HepG2 (cell line): ENCODE measurements around the gene MC1R. TPM values are rescaled to one million over a fixed set of nuclear protein-coding genes. Genes with fewer than 3 reads are reported as not detected.

Experiments
- ATF6 ChIP-seq: sonication (generic); formaldehyde crosslinking; conservative IDR thresholded peaks from 2 replicates; pipeline ENCODE4 v1.4.0; 2020; ENCODE audit warnings: missing genetic modification reagents
- ATF7 ChIP-seq, 2 experiments: fragments of 450-650 bp in 1 of 2; sonication (generic) in 1 of 2; formaldehyde crosslinking in 1 of 2; IDR thresholded peaks; 2 replicates each; pipeline versions ENCODE4 v1.4.0 to v1.6.1; 2016 to 2020; ENCODE audit warnings: antibody characterized with exemption in 1 of 2, mild to moderate bottlenecking in 1 of 2, missing genetic modification reagents in 1 of 2
- DR1 ChIP-seq: sonication (generic); formaldehyde crosslinking; IDR thresholded peaks from 2 replicates; pipeline ENCODE4 v1.8.0; 2021; ENCODE audit warnings: mild to moderate bottlenecking, missing genetic modification reagents, inconsistent platforms
- FOSL1 ChIP-seq: sonication (generic); formaldehyde crosslinking; IDR thresholded peaks from 2 replicates; pipeline ENCODE4 v1.9.0; 2021; ENCODE audit warnings: missing genetic modification reagents, borderline replicate concordance
- KDM2A ChIP-seq: sonication (generic); formaldehyde crosslinking; IDR thresholded peaks from 2 replicates; pipeline ENCODE4 v1.4.0; 2020; ENCODE audit warnings: low read depth, missing genetic modification reagents, borderline replicate concordance
- MEIS2 ChIP-seq: sonication (generic); formaldehyde crosslinking; IDR thresholded peaks from 2 replicates; pipeline ENCODE4 v1.9.0; 2021; ENCODE audit warnings: mild to moderate bottlenecking, missing genetic modification reagents
- NKX3-1 ChIP-seq: sonication (generic); formaldehyde crosslinking; IDR thresholded peaks from 2 replicates; pipeline ENCODE4 v1.5.0; 2020; ENCODE audit warnings: missing genetic modification reagents
- PHF20 ChIP-seq: sonication (generic); formaldehyde crosslinking; IDR thresholded peaks from 2 replicates; pipeline ENCODE4 v1.5.0; 2020; ENCODE audit warnings: mild to moderate bottlenecking, missing genetic modification reagents
- PRDM10 ChIP-seq: sonication (generic); formaldehyde crosslinking; IDR thresholded peaks from 2 replicates; pipeline ENCODE4 v1.4.0; 2020; ENCODE audit warnings: low read depth, missing genetic modification reagents
- RAD21 ChIP-seq: fragments of 450-650 bp; formaldehyde crosslinking; IDR thresholded peaks from 2 replicates; pipeline ENCODE4 v1.5.0; 2020; ENCODE audit warnings: mild to moderate bottlenecking
- ZNF318 ChIP-seq: sonication (generic); formaldehyde crosslinking; IDR thresholded peaks from 2 replicates; pipeline ENCODE4 v1.4.0; 2020; ENCODE audit warnings: mild to moderate bottlenecking, missing genetic modification reagents
- ZNF446 ChIP-seq: sonication (generic); formaldehyde crosslinking; IDR thresholded peaks from 2 replicates; pipeline ENCODE4 v1.5.0; 2020; ENCODE audit warnings: mild to moderate bottlenecking, missing genetic modification reagents
- polyA plus RNA-seq, 8 experiments: library from polyadenylated mRNA; depleted of rRNA in 3 of 8; stranded (reverse) in 7 of 8; unstranded in 1 of 8; fragments of >200 nt; fragmentation: Illumina TruSeq in 4 of 8; extraction: Trizol in 4 of 8; gene quantifications; 2 replicates each; pipeline versions ENCODE4 v1.2.1 to v1.2.3, GENCODE V29; 2011 to 2016; ENCODE audit warnings: low read depth in 4 of 8, missing spikeins in 1 of 8, mixed read lengths in 1 of 8; ENCODE audit not compliant: insufficient read depth in 1 of 8
- total RNA-seq, 5 experiments: library from RNA; depleted of rRNA; stranded (reverse); fragments of >200 nt; fragmentation: Illumina TruSeq; extraction: Trizol; gene quantifications; 2 replicates each; pipeline ENCODE4 v1.2.3, GENCODE V29; 2016; ENCODE audit warnings: low read depth in 1 of 5

MC1R gene
- total and polyA plus RNA-seq, 2 of the 13 experiments (the other 11 are each of a cell fraction or from before 2014, with no cell fraction given) = 9.1 to 14.8 TPM

GRCh38 chr16:89917773-89918452, 749 bp upstream of the MC1R start (continued):
- TF ChIP-seq ZNF318 (CRISPR knock-in tag) = peak; percentile 97
- TF ChIP-seq DR1 (CRISPR knock-in tag) = peak; percentile 78; the same call in 1 of the 2 replicates
- TF ChIP-seq ATF6 = peak; percentile 97
- peak; percentile 98 for TF ChIP-seq KDM2A
- TF ChIP-seq PHF20 (CRISPR knock-in tag) = peak; percentile 64; the same call in 1 of the 2 replicates
- peak; percentile 89 for TF ChIP-seq PRDM10
- peak; percentile 33; the same call in 1 of the 2 replicates for TF ChIP-seq FOSL1 (CRISPR knock-in tag)
- TF ChIP-seq ZNF446 (CRISPR knock-in tag) = peak; percentile 75; the same call in 1 of the 2 replicates
- TF ChIP-seq NKX3-1 (CRISPR knock-in tag) = peak; percentile 99
- no peak for TF ChIP-seq ATF7 (IDR thresholded peaks at IDR 0.05)
- peak; percentile 89 for TF ChIP-seq ATF7 (CRISPR knock-in tag; IDR thresholded peaks at IDR 0.05)
- peak; percentile 96 for TF ChIP-seq MEIS2 (CRISPR knock-in tag)
- TF ChIP-seq RAD21 (CRISPR knock-in tag) = no peak; the same call in none of the 2 replicates
